PFSK-1 (cell line): ENCODE measurements around the gene SND1.

Source experiments
- FOXP2 ChIP-seq: optimal IDR thresholded peaks from 2 replicates; pipeline ENCODE3; 2011; ENCODE audit warnings: borderline replicate concordance, control low read depth, inconsistent platforms; ENCODE audit not compliant: insufficient read depth; ENCODE audit errors: extremely low read length, extremely low read depth
- POLR2AphosphoS5 ChIP-seq: IDR thresholded peaks from 2 replicates; pipeline ENCODE4 v1.6.1; 2012; ENCODE audit warnings: low read depth, mild to moderate bottlenecking, control low read depth, low read length, moderate library complexity
- REST ChIP-seq, 2 experiments: IDR thresholded peaks; 2 replicates each; pipeline versions ENCODE4 v1.6.1 to v1.8.0; 2011 to 2012; ENCODE audit warnings: low read depth in 2 of 2, low read length in 2 of 2, control low read depth in 1 of 2, inconsistent platforms in 1 of 2, mild to moderate bottlenecking in 1 of 2, moderate library complexity in 1 of 2; ENCODE audit not compliant: insufficient read depth in 1 of 2
- SIN3A ChIP-seq: IDR thresholded peaks from 2 replicates; pipeline ENCODE4 v1.6.1; 2012; ENCODE audit warnings: mild to moderate bottlenecking, low read length, moderate library complexity, borderline replicate concordance; ENCODE audit not compliant: insufficient read depth
- TAF1 ChIP-seq: IDR thresholded peaks from 2 replicates; pipeline ENCODE4 v1.6.1; 2012; ENCODE audit warnings: low read length, control low read depth, borderline replicate concordance; ENCODE audit not compliant: insufficient read depth

Gene SND1

GRCh38 chr7:127758105-127758504 lies 106.1 kb downstream of the SND1 start:
- TF ChIP-seq SIN3A (no peak), REST (IDR thresholded peaks at IDR 0.05; ENCODE audit: insufficient read depth in 1 of 2, low read depth in 2 of 2, low read length in 2 of 2) (no peak), FOXP2 (no peak), POLR2AphosphoS5 (no peak), TAF1 (no peak)

- no peak for TF ChIP-seq POLR2AphosphoS5
- no peak for TF ChIP-seq REST (IDR thresholded peaks at IDR 0.05; ENCODE audit: insufficient read depth in 1 of 2, low read depth in 2 of 2, low read length in 2 of 2)
- no peak for TF ChIP-seq TAF1
- no peak for TF ChIP-seq FOXP2
- no peak for TF ChIP-seq SIN3A
Measured at GRCh38 chr7:127758845-127759244, 106.9 kb downstream of the SND1 start.

- TF ChIP-seq SIN3A (no peak), REST (IDR thresholded peaks at IDR 0.05; ENCODE audit: insufficient read depth in 1 of 2, low read depth in 2 of 2, low read length in 2 of 2) (no peak), FOXP2 (no peak)
Measured at GRCh38 chr7:127759945-127760421, 108.0 kb downstream of the SND1 start.

- TF ChIP-seq SIN3A (no peak), POLR2AphosphoS5 (no peak), TAF1 (no peak), FOXP2 (no peak), REST (IDR thresholded peaks at IDR 0.05; ENCODE audit: insufficient read depth in 1 of 2, low read depth in 2 of 2, low read length in 2 of 2) (no peak)
Measured at GRCh38 chr7:127760436-127761031, 108.5 kb downstream of the SND1 start.

- TF ChIP-seq POLR2AphosphoS5 (no peak), SIN3A (no peak), TAF1 (no peak), REST (IDR thresholded peaks at IDR 0.05; ENCODE audit: insufficient read depth in 1 of 2, low read depth in 2 of 2, low read length in 2 of 2) (no peak), FOXP2 (no peak)
Measured at GRCh38 chr7:127761196-127761595, 109.2 kb downstream of the SND1 start.
